Endodermal cell (in vitro differentiated cells): ENCODE measurements around the gene PDK2. TPM values are rescaled to one million over a fixed set of nuclear protein-coding genes. Genes with fewer than 3 reads are reported as not detected.

Source experiments
- DNase-seq: peaks from one replicate; pipeline ENCODE4 v3.0.0-alpha.2; 2017
- H3K27ac ChIP-seq: 2 replicates; pipeline ENCODE4 v1.5.1; 2013; ENCODE audit warnings: mild to moderate bottlenecking, low read depth, low read length, moderate library complexity
- H3K27me3 ChIP-seq: 2 replicates; pipeline ENCODE4 v1.6.1; 2013; ENCODE audit warnings: mild to moderate bottlenecking, low read length, moderate library complexity; ENCODE audit not compliant: insufficient read depth, control insufficient read depth, poor library complexity, severe bottlenecking
- H3K36me3 ChIP-seq: 2 replicates; pipeline ENCODE4 v1.7.0; 2013; ENCODE audit warnings: mild to moderate bottlenecking, low read length, moderate library complexity; ENCODE audit not compliant: control insufficient read depth, insufficient read depth
- H3K4me1 ChIP-seq: one replicate; pipeline ENCODE4 v1.7.0; 2013; ENCODE audit warnings: low read length; ENCODE audit not compliant: control insufficient read depth, insufficient read depth
- H3K4me3 ChIP-seq: 2 replicates; pipeline ENCODE4 v1.5.1; 2013; ENCODE audit warnings: mild to moderate bottlenecking, low read length, moderate library complexity
- H3K9ac ChIP-seq: 2 replicates; pipeline ENCODE4 v1.6.1; 2013; ENCODE audit warnings: mild to moderate bottlenecking, low read length, moderate library complexity; ENCODE audit not compliant: poor library complexity, severe bottlenecking; ENCODE audit errors: extremely low read depth
- H3K9me3 ChIP-seq: 2 replicates; pipeline ENCODE4 v1.6.1; 2013; ENCODE audit warnings: mild to moderate bottlenecking, low read length, moderate library complexity; ENCODE audit not compliant: control insufficient read depth
- H3K27ac Mint-ChIP-seq: 2 replicates; pipeline ENCODE4 v1.8.0; 2020; ENCODE audit warnings: mixed read lengths
- H3K27me3 Mint-ChIP-seq: 2 replicates; pipeline ENCODE4 v1.8.0; 2021; ENCODE audit warnings: mild to moderate bottlenecking, mixed read lengths; ENCODE audit not compliant: insufficient read depth
- H3K36me3 Mint-ChIP-seq: 2 replicates; pipeline ENCODE4 v1.8.0; 2020; ENCODE audit warnings: low read depth, mixed read lengths
- H3K4me1 Mint-ChIP-seq: 2 replicates; pipeline ENCODE4 v1.8.0; 2020; ENCODE audit warnings: mixed read lengths
- H3K4me3 Mint-ChIP-seq: 2 replicates; pipeline ENCODE4 v1.8.0; 2020; ENCODE audit warnings: mild to moderate bottlenecking, moderate library complexity, mixed read lengths
- H3K9me3 Mint-ChIP-seq: 2 replicates; pipeline ENCODE4 v1.8.0; 2020; ENCODE audit warnings: mild to moderate bottlenecking, mixed read lengths
- WGBS, 2 experiments: methylation state at CpG; one replicate each; pipeline versions ENCODE4 v1.1.5 to v1.1.7; 2013; ENCODE audit warnings: missing lambda C conversion rate in 2 of 2, mixed read lengths in 1 of 2; ENCODE audit not compliant: insufficient coverage in 1 of 2, insufficient read length in 1 of 2; 5-methylcytosine and 5-hydroxymethylcytosine counted together
- total RNA-seq, 2 donors: library from RNA; stranded (reverse); fragmentation: NEBNext Ultra II Directional in 1 of 2; extraction: Animal tissue kit (Norgen Biotek cat#: 25700) in 1 of 2; gene quantifications; 2 replicates in 1 of 2; 3 replicates in 1 of 2; pipeline ENCODE4 v1.2.1, GENCODE V29; 2021
- TF ChIP-seq, protein P1 (sequence below): fragments of 200-600 bp; sonication (generic); conservative IDR thresholded peaks from 2 replicates; pipeline ENCODE4 v1.5.0; 2021; ENCODE audit warnings: antibody characterized with exemption, mild to moderate bottlenecking

PDK2 gene
- total RNA-seq, 2 donors from 2014 or later, result 23.0 to 24.2 TPM

DNA sequence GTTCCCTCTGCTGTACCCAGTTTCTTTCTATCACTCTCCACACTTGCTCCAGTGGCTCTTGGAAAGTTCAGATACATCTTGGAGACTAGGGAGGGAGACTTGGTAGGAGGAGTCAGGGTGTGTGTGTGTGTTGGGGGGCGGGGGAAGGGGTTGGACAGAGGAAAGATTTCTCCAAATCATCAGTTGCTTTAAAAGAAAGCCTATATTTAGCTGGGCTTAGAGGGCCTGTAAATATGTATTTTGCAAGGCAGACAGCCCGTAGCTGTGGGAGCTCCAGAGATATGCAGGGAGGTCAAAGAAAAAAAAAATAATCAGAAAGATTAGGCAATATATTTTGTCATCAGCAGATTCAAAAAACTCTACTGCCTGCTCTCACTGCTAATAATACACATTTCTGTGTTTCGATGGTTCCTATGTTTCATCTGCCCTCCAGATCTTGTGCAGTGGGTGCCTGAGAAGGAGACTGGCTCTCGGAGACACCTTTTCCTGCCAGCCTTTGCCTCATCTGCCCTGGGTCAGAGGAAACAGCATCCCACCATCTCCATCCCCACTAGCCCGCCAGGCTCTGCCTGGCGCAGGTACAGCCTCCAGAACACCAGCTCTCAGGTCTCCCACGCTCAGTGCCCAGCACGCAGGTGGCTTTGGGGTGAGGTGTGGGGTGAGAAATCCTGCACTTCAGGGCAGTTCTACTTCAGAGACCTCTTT is 60.1 kb downstream of the PDK2 start:
- no peaks in the 10 kb centered on the region for H3K9me3 ChIP-seq
- no peak overlapping the region for H3K27ac Mint-ChIP-seq
- no peak overlapping the region for H3K9ac ChIP-seq
- H3K4me1 ChIP-seq, result peaks cover 8% of the 10 kb centered on the region
- H3K27me3 Mint-ChIP-seq, result peaks cover 12% of the 10 kb centered on the region
- no peak overlapping the region for H3K4me3 Mint-ChIP-seq
- TF ChIP-seq, protein P1, sequence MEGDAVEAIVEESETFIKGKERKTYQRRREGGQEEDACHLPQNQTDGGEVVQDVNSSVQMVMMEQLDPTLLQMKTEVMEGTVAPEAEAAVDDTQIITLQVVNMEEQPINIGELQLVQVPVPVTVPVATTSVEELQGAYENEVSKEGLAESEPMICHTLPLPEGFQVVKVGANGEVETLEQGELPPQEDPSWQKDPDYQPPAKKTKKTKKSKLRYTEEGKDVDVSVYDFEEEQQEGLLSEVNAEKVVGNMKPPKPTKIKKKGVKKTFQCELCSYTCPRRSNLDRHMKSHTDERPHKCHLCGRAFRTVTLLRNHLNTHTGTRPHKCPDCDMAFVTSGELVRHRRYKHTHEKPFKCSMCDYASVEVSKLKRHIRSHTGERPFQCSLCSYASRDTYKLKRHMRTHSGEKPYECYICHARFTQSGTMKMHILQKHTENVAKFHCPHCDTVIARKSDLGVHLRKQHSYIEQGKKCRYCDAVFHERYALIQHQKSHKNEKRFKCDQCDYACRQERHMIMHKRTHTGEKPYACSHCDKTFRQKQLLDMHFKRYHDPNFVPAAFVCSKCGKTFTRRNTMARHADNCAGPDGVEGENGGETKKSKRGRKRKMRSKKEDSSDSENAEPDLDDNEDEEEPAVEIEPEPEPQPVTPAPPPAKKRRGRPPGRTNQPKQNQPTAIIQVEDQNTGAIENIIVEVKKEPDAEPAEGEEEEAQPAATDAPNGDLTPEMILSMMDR, result no peak
- H3K4me1 Mint-ChIP-seq, result peaks cover 5% of the 10 kb centered on the region
- H3K36me3 ChIP-seq, result no peaks in the 10 kb centered on the region
- DNase-seq, result peak; percentile 49
- H3K9me3 Mint-ChIP-seq, result no peaks in the 10 kb centered on the region
- WGBS, 2 experiments, result 87 to 91% methylated on average over 4 to 8 of the region's 8 CpGs
- H3K27ac ChIP-seq, result no peak overlapping the region
- no peak overlapping the region for H3K4me3 ChIP-seq
- no peaks in the 10 kb centered on the region for H3K27me3 ChIP-seq
- no peaks in the 10 kb centered on the region for H3K36me3 Mint-ChIP-seq

- 93 to 95% methylated on average over 4 of the region's 4 CpGs for WGBS, 2 experiments
Measured at GRCh38 chr17:50157891-50158290, 62.7 kb downstream of the PDK2 start.

DNA sequence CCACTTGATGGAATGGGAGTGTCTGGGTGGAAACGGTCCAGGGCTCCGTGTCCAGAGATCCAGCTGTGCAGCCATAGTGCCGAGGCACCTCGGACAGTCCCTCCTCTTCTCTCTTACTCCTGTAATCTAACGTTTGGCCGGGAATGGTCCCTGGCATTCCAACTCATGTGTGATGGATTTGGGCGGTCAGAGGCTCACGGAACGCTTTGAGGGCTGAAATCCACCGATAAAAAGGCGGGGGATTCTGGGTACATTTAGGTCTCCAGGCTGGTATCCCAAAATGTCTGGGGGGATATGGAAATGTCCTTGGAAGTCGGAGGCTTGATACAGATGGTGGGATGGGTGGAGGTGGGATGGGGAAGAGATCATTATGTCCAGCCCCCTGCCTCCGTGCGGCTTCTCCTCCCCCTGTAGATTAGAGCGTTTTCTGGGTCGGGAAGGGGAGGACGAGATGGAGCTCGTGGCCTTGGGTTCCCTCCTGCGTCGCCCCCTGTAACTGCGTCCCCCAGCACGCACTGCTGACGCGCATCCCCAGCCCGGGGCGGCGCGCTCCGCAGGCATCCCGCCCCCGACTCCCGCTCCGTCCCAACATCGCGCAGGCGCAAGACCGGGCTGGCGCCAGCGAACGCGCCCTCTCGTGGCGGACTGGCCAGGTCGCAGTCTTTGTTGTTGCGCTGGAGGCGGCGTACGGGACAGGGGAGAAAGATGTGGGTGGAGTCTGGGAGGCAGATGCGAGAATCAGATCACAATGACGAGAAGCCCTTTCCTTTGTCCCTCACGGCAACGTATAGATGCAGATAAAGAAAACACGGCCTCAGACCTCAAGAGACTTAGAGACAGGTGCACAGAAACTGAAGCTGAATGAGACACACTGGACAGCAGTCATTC is 66.1 kb downstream of the PDK2 start:
- DNase-seq, result peak; percentile 99
- no peak overlapping the region for H3K9ac ChIP-seq
- H3K27ac Mint-ChIP-seq, result peak overlapping the region; percentile 58

More at GRCh38 chr17:50157891-50158290, 62.7 kb downstream of the PDK2 start:
- Mint-ChIP-seq H3K4me1 (peaks cover 9% of the 10 kb centered on the region), H3K9me3 (no peaks in the 10 kb centered on the region), H3K27ac (no peak overlapping the region), H3K27me3 (peaks cover 27% of the 10 kb centered on the region), H3K4me3 (no peak overlapping the region), H3K36me3 (no peaks in the 10 kb centered on the region)
- no peak overlapping the region for H3K9ac ChIP-seq
- no peaks in the 10 kb centered on the region for H3K9me3 ChIP-seq
- TF ChIP-seq, protein P1, result no peak
- H3K27me3 ChIP-seq, result no peaks in the 10 kb centered on the region
- H3K27ac ChIP-seq, result no peak overlapping the region
- H3K4me1 ChIP-seq, result no peaks in the 10 kb centered on the region
- no peaks in the 10 kb centered on the region for H3K36me3 ChIP-seq
- H3K4me3 ChIP-seq, result no peak overlapping the region
- DNase-seq, result no peak

More for the DNA sequence above, 66.1 kb downstream of the PDK2 start:
- Histone ChIP-seq H3K27me3 (no peaks in the 10 kb centered on the region), H3K27ac (peak overlapping the region; percentile 89), H3K4me1 (no peaks in the 10 kb centered on the region), H3K9me3 (no peaks in the 10 kb centered on the region), H3K4me3 (peak overlapping the region; percentile 77), H3K36me3 (no peaks in the 10 kb centered on the region)
- Mint-ChIP-seq H3K4me1 (peaks cover 9% of the 10 kb centered on the region), H3K9me3 (no peaks in the 10 kb centered on the region), H3K4me3 (peak overlapping the region; percentile 54), H3K27me3 (peaks cover 27% of the 10 kb centered on the region), H3K36me3 (no peaks in the 10 kb centered on the region)
- 3 to 4% methylated on average over 21 to 52 of the region's 53 CpGs for WGBS, 2 experiments
- TF ChIP-seq, protein P1, result peak; percentile 95

Other genes with a start within 250 kb of the PDK2 start
- 1 to 10 TPM; 1.5 to 3.2 TPM for gene TAC4, start 247.3 kb upstream of the PDK2 start, total RNA-seq
- gene DLX4, start 126.2 kb upstream of the PDK2 start, total RNA-seq, result 1 to 10 TPM; 1.6 to 2.1 TPM
- 1 to 10 TPM in 1 of 2 donors, under 1 TPM in 1; 0.58 to 1.4 TPM for gene DLX3, start 100.1 kb upstream of the PDK2 start, total RNA-seq
- 10 to 100 TPM; 16.6 to 21.7 TPM for gene ITGA3, start 39.2 kb upstream of the PDK2 start, total RNA-seq
- 10 to 100 TPM in 1 of 2 donors, 1 to 10 TPM in 1; 9.5 to 23.2 TPM for gene SAMD14, start 34.8 kb downstream of the PDK2 start, total RNA-seq
- 10 to 100 TPM; 24.1 to 34.6 TPM for gene PPP1R9B, start 55.3 kb downstream of the PDK2 start, total RNA-seq
- 1 to 10 TPM in 1 of 2 donors, under 1 TPM in 1; 0.51 to 2.6 TPM for gene SGCA, start 70.7 kb downstream of the PDK2 start, total RNA-seq
- gene COL1A1, start 106.3 kb downstream of the PDK2 start, total RNA-seq, result 10 to 100 TPM; 62.2 to 85.6 TPM
- 10 to 100 TPM; 34.3 to 35.8 TPM for gene TMEM92, start 179.1 kb downstream of the PDK2 start, total RNA-seq